ENCODE results near the gene GAB4. TPM values are rescaled to one million over a fixed set of nuclear protein-coding genes. Genes with fewer than 3 reads are reported as not detected.

Gene GAB4
- total and polyA plus RNA-seq, 2 experiments from 2014 or later, result 1.5 to 1.7 TPM

- no peak overlapping the region for H3K4me3 Mint-ChIP-seq
- H3F3A ChIP-seq (replicated peaks; ENCODE audit: low read depth), result no peaks in the 10 kb centered on the region
- H3K27me3 ChIP-seq (ENCODE audit: insufficient read depth), result no peaks in the 10 kb centered on the region; the same call in 1 of the 2 replicates
Measured at GRCh38 chr22:16974298-16975084, 33.5 kb downstream of the GAB4 start.

More at GRCh38 chr22:16974298-16975084, 33.5 kb downstream of the GAB4 start:
- DNase-seq (ENCODE audit: low spot score), result no peak
- Mint-ChIP-seq H3K27ac (no peak overlapping the region), H3K27me3 (ENCODE audit: insufficient read depth, low read depth, poor library complexity) (peaks cover 5% of the 10 kb centered on the region), H3K36me3 (ENCODE audit: low read depth) (peaks cover 17% of the 10 kb centered on the region; the same call in 2 of the 3 replicates), H3K9me3 (peaks cover 91% of the 10 kb centered on the region), H3K4me1 (no peaks in the 10 kb centered on the region)
- H3K79me2 ChIP-seq (replicated peaks; ENCODE audit: insufficient read depth), result no peaks in the 10 kb centered on the region
- no peaks in the 10 kb centered on the region for H3K36me3 ChIP-seq (ENCODE audit: insufficient read depth)
- H3K9me2 ChIP-seq (ENCODE audit: insufficient read depth), result peaks cover 3% of the 10 kb centered on the region; the same call in 1 of the 2 replicates
- no peaks in the 10 kb centered on the region for H4K20me1 ChIP-seq (replicated peaks; ENCODE audit: insufficient read depth)
- H2AFZ ChIP-seq, result peak overlapping the region; percentile 80; the same call in 1 of the 2 replicates
- no peak overlapping the region for H3K4me2 ChIP-seq
- H3K27ac ChIP-seq (ENCODE audit: low read depth), result no peak overlapping the region
- H3K4me1 ChIP-seq (ENCODE audit: insufficient read depth), result no peaks in the 10 kb centered on the region; the same call in 1 of the 2 replicates
- ATAC-seq, result no peak
- TF ChIP-seq JUNB (IDR thresholded peaks at IDR 0.05; ENCODE audit: unreplicated experiment) (no peak), ETS1 (IDR thresholded peaks at IDR 0.05) (no peak), ZNF462 (CRISPR knock-in tag; IDR thresholded peaks at IDR 0.05) (no peak), NANOG (IDR thresholded peaks at IDR 0.05; ENCODE audit: borderline replicate concordance) (no peak), ZNF114 (CRISPR knock-in tag; IDR thresholded peaks at IDR 0.05) (no peak), STAT1 (IDR thresholded peaks at IDR 0.05; ENCODE audit: unreplicated experiment) (no peak), EZH2 (IDR thresholded peaks at IDR 0.05; ENCODE audit: low read depth, unreplicated experiment) (no peak), ZNF331 (CRISPR knock-in tag; IDR thresholded peaks at IDR 0.05; ENCODE audit: low read depth) (no peak), CREB1 (CRISPR knock-in tag; IDR thresholded peaks at IDR 0.05; ENCODE audit: low read depth) (no peak), REST (IDR thresholded peaks at IDR 0.05; ENCODE audit: unreplicated experiment) (no peak), POLR2AphosphoS5 (IDR thresholded peaks at IDR 0.05; ENCODE audit: low read depth) (no peak), EZH2phosphoT487 (IDR thresholded peaks at IDR 0.05; ENCODE audit: unreplicated experiment) (no peak)
- TF ChIP-seq, protein P1, sequence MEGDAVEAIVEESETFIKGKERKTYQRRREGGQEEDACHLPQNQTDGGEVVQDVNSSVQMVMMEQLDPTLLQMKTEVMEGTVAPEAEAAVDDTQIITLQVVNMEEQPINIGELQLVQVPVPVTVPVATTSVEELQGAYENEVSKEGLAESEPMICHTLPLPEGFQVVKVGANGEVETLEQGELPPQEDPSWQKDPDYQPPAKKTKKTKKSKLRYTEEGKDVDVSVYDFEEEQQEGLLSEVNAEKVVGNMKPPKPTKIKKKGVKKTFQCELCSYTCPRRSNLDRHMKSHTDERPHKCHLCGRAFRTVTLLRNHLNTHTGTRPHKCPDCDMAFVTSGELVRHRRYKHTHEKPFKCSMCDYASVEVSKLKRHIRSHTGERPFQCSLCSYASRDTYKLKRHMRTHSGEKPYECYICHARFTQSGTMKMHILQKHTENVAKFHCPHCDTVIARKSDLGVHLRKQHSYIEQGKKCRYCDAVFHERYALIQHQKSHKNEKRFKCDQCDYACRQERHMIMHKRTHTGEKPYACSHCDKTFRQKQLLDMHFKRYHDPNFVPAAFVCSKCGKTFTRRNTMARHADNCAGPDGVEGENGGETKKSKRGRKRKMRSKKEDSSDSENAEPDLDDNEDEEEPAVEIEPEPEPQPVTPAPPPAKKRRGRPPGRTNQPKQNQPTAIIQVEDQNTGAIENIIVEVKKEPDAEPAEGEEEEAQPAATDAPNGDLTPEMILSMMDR (conservative IDR thresholded peaks at IDR 0.05; ENCODE audit: low read depth in 2 of 2), result no peak
- no peak overlapping the region for H3K4me3 ChIP-seq
